ENCODE measurements around the gene ITGBL1.

Gene ITGBL1

GRCh38 chr13:101708115-101708514 lies 255.6 kb downstream of the ITGBL1 start:
- Histone ChIP-seq H3K4me3 (no peak overlapping the region), H3K27ac (no peak overlapping the region)
- DNase-seq (ENCODE audit: low spot score): no peak
- TF ChIP-seq CTCF (IDR thresholded peaks at IDR 0.05): no peak

DNA sequence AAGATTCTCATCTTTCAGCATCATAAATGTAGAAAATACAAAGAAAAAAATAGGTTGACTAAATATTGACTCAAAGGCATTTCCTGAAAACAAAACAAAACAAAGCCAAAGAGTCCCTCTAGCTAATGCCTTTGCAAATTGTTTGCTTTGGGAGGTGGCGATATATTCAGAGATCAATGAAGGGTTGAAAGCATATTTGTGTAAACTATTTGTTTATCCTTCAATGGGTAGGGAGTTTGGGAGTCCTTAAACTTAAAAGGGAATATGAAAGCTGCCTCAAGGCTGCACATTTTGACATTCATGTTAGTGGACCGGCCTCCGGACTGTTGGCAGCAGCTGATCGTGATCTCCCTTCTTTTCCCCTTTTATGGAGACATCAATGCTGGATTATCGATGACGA lies 257.5 kb downstream of the ITGBL1 start:
- Histone ChIP-seq H3K27ac (no peak overlapping the region), H3K4me3 (no peak overlapping the region)
- TF ChIP-seq CTCF (IDR thresholded peaks at IDR 0.05): no peak
- DNase-seq (ENCODE audit: low spot score): no peak

- no peak overlapping the region for H3K4me3 ChIP-seq
- no peak overlapping the region for H3K27ac ChIP-seq
- TF ChIP-seq CTCF (IDR thresholded peaks at IDR 0.05): no peak
- DNase-seq (ENCODE audit: low spot score): no peak
These were observed 259.0 kb downstream of the ITGBL1 start for GRCh38 chr13:101711307-101712025.

DNA sequence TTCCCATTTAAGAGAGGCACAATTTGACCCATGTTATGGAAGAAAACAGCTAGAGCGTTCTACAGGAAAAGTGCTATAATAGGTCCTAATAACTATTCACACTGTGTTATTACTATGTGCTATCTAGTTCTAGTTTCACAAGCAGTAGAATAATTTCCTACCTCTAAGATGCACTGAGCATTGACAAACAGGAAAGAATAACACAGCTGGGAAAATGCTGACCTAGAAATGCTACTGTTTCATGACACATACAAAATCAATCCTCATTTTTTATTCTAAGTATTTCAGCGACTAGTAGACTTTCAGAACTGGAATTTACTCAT lies 259.5 kb downstream of the ITGBL1 start:
- no peak overlapping the region for H3K27ac ChIP-seq
- TF ChIP-seq CTCF (IDR thresholded peaks at IDR 0.05): no peak
- no peak for DNase-seq (ENCODE audit: low spot score)
- no peak overlapping the region for H3K4me3 ChIP-seq

GRCh38 chr13:101714195-101714594 lies 261.7 kb downstream of the ITGBL1 start:
- no peak for TF ChIP-seq CTCF (IDR thresholded peaks at IDR 0.05)
- DNase-seq (ENCODE audit: low spot score): no peak
- H3K27ac ChIP-seq: no peak overlapping the region
- no peak overlapping the region for H3K4me3 ChIP-seq

DNA sequence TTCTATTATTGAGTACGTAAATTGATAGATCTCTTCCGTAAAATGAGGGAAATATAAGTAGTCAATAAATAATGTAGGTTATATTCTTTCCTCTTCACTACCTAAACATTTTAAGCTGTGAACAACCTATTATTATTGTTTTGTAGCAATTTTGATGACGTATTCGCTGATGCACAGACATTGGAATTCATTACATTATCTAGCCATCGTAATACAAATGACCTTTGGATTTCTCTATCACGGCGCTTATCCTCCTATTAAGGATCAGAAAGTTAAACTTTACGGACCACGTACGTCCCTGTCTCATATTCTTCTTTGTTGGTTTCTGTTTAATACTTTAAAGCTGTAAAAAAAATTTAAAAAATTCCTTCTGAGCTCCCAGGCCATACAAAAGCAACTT lies 264.9 kb downstream of the ITGBL1 start:
- Histone ChIP-seq H3K27ac (no peak overlapping the region), H3K4me3 (no peak overlapping the region)
- no peak for DNase-seq (ENCODE audit: low spot score)
- no peak for TF ChIP-seq CTCF (IDR thresholded peaks at IDR 0.05)

GRCh38 chr13:101718496-101718895 lies 266.0 kb downstream of the ITGBL1 start:
- no peak for DNase-seq (ENCODE audit: low spot score)
- no peak for TF ChIP-seq CTCF (IDR thresholded peaks at IDR 0.05)
- no peak overlapping the region for H3K27ac ChIP-seq
- H3K4me3 ChIP-seq: no peak overlapping the region
